Spleen (tissue), 7 donors: Measurements from ENCODE around the gene CFAP97D1.

Experiments
- CTCF ChIP-seq, 11 experiments: fragments of 200-600 bp in 7 of 11; fragments of 450-650 bp in 4 of 11; sonication (generic) in 4 of 11; IDR thresholded peaks in 8 of 11; conservative IDR thresholded peaks in 3 of 11; 1 replicate in 7 of 11; 2 replicates in 4 of 11; pipeline versions ENCODE4 v1.4.0 to v1.8.0; 2016 to 2021; ENCODE audit warnings: antibody characterized with exemption in 11 of 11, inconsistent platforms in 4 of 11, mild to moderate bottlenecking in 1 of 11
- POLR2A ChIP-seq, 3 donors: fragments of 450-650 bp; IDR thresholded peaks; one replicate each; pipeline ENCODE4 v1.5.1; 2017; ENCODE audit warnings: antibody characterized with exemption in 3 of 3, mild to moderate bottlenecking in 1 of 3
- donor health status: DM: no; HTN: no; CAD: no; lungs with moderate emphysema.
- donor health status: DM: no; HTN: no; CAD: no.
- donor health status: DM: no; HTN: no; CAD: no.

GRCh38 chr17:43832976-43833829 is 53.0 kb downstream of the CFAP97D1 start, which contains the start of gene MPP3:
- TF ChIP-seq CTCF (IDR thresholded peaks at IDR 0.05 in 8 of 11, conservative IDR thresholded peaks at IDR 0.05 in 3 of 11) (no peak), POLR2A (IDR thresholded peaks at IDR 0.05) (no peak)
